UCSD-AML1 (cell line): ENCODE measurements around the gene EDAR.

Experiments used
- DNase-seq: peaks from one replicate; lab custom pipeline; 2025; ENCODE audit not compliant: unreplicated experiment; lab: John Stamatoyannopoulos, UW

EDAR gene

GRCh38 chr2:108941767-108942166, 47.3 kb downstream of the EDAR start:
- DNase-seq = no peak

GRCh38 chr2:108941161-108941665, 47.8 kb downstream of the EDAR start:
- no peak for DNase-seq

GRCh38 chr2:108940156-108940555, 48.9 kb downstream of the EDAR start:
- no peak for DNase-seq

GRCh38 chr2:108938077-108938710, 50.8 kb downstream of the EDAR start:
- no peak for DNase-seq

GRCh38 chr2:108937367-108938017, 51.5 kb downstream of the EDAR start:
- DNase-seq = no peak

- no peak for DNase-seq
Measured at GRCh38 chr2:108936866-108937265, 52.2 kb downstream of the EDAR start.

GRCh38 chr2:108936076-108936864, 52.8 kb downstream of the EDAR start:
- DNase-seq = no peak

GRCh38 chr2:108935271-108935741, 53.7 kb downstream of the EDAR start:
- no peak for DNase-seq

- DNase-seq = no peak
Measured at GRCh38 chr2:108934583-108935245, 54.3 kb downstream of the EDAR start.

- no peak for DNase-seq
Measured at GRCh38 chr2:108934151-108934550, 54.9 kb downstream of the EDAR start.

- DNase-seq = no peak
Measured at GRCh38 chr2:108933691-108934117, 55.3 kb downstream of the EDAR start.

GRCh38 chr2:108932736-108933332, 56.2 kb downstream of the EDAR start:
- no peak for DNase-seq

GRCh38 chr2:108931372-108931771, 57.6 kb downstream of the EDAR start:
- DNase-seq = no peak

- DNase-seq = no peak
Measured at GRCh38 chr2:108929807-108930425, 59.1 kb downstream of the EDAR start.

- DNase-seq = no peak
Measured at GRCh38 chr2:108928660-108929377, 60.2 kb downstream of the EDAR start.

GRCh38 chr2:108927936-108928659, 60.9 kb downstream of the EDAR start:
- DNase-seq = no peak

- no peak for DNase-seq
Measured at GRCh38 chr2:108927405-108927804, 61.6 kb downstream of the EDAR start.

- DNase-seq = no peak
Measured at GRCh38 chr2:108926561-108927380, 62.2 kb downstream of the EDAR start.
